Suprapubic skin (tissue), 4 donors: ENCODE results near the gene LRRC32.

Experiments
- CTCF ChIP-seq, 2 donors: fragments of 200-600 bp in 1 of 2; fragments of 450-650 bp in 1 of 2; sonication (generic) in 1 of 2; IDR thresholded peaks; one replicate each; pipeline ENCODE4 v1.5.1; 2016 to 2019; ENCODE audit warnings: antibody characterized with exemption in 2 of 2, mild to moderate bottlenecking in 1 of 2, moderate library complexity in 1 of 2
- EP300 ChIP-seq: sonication (generic); formaldehyde crosslinking; IDR thresholded peaks from one replicate; pipeline ENCODE4 v1.6.1; 2017; ENCODE audit warnings: antibody characterized with exemption
- POLR2A ChIP-seq, 2 donors: fragments of 450-650 bp; IDR thresholded peaks; one replicate each; pipeline ENCODE4 v1.6.1; 2017; ENCODE audit warnings: antibody characterized with exemption in 2 of 2, mild to moderate bottlenecking in 2 of 2, moderate library complexity in 2 of 2
- POLR2AphosphoS5 ChIP-seq, 3 donors: sonication (generic); formaldehyde crosslinking; IDR thresholded peaks; one replicate each; pipeline ENCODE4 v1.6.1; 2017; ENCODE audit warnings: antibody characterized with exemption in 3 of 3

DNA sequence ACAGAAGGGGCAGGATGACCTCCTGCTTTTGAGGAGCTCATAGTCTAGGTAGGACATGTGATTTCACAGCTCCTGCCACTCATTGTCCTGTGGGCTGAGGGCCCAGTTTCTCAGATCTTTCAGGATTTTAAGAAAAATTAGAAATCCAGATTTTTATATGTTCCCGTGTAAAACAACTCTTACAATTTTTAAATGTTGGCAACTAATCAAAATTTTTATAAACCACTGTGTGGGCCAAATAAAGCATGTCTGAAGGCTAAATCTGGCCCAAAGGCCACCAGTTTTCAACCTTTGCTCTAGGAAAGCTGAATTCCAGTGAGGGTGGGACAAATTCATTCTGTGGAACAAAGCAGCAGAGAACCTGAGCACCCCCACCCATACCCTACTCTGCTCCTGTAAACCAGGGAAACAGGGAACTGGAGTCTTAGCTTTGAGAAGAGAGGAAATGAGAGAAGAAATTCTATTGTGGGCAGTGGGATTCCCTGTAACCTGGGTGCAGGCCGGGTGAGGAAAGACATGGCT is 20.6 kb downstream of the LRRC32 start:
- TF ChIP-seq CTCF (IDR thresholded peaks at IDR 0.05) (no peak), POLR2AphosphoS5 (IDR thresholded peaks at IDR 0.05) (no peak), POLR2A (IDR thresholded peaks at IDR 0.05) (no peak), EP300 (no peak)
